Mesothelial cell of epicardium (in vitro differentiated cells): Measurements from ENCODE around the gene DMGDH. TPM values are rescaled to one million over a fixed set of nuclear protein-coding genes. Genes with fewer than 3 reads are reported as not detected.

Source experiments
- DNase-seq, 2 experiments: peaks; one replicate each; pipeline ENCODE4 v3.0.0; 2021; ENCODE audit warnings: low spot score in 2 of 2; ENCODE audit not compliant: unreplicated experiment in 2 of 2
- H3K27ac Mint-ChIP-seq: 2 replicates; pipeline ENCODE4 v1.8.0; 2021; ENCODE audit warnings: mixed read lengths
- H3K27me3 Mint-ChIP-seq: 2 replicates; pipeline ENCODE4 v1.8.0; 2021; ENCODE audit warnings: low read depth, mixed read lengths
- H3K36me3 Mint-ChIP-seq: 2 replicates; pipeline ENCODE4 v1.8.0; 2021; ENCODE audit warnings: mixed read lengths
- H3K4me1 Mint-ChIP-seq: 2 replicates; pipeline ENCODE4 v1.8.0; 2021; ENCODE audit warnings: mixed read lengths
- H3K4me3 Mint-ChIP-seq: 2 replicates; pipeline ENCODE4 v1.8.0; 2021; ENCODE audit warnings: mild to moderate bottlenecking, moderate library complexity, mixed read lengths
- H3K9me3 Mint-ChIP-seq: 2 replicates; pipeline ENCODE4 v1.8.0; 2021; ENCODE audit warnings: mixed read lengths
- CTCF ChIP-seq: fragments of 200-600 bp; sonication (generic); IDR thresholded peaks from one replicate; pipeline ENCODE4 v1.5.0; 2021; ENCODE audit warnings: antibody characterized with exemption; ENCODE audit not compliant: unreplicated experiment
- total RNA-seq: library from RNA; stranded (reverse); gene quantifications from 3 replicates; pipeline ENCODE4 v1.2.1, GENCODE V29; 2021

DMGDH gene
- total RNA-seq, 1 donor from 2014 or later: 1.2 TPM

DNA sequence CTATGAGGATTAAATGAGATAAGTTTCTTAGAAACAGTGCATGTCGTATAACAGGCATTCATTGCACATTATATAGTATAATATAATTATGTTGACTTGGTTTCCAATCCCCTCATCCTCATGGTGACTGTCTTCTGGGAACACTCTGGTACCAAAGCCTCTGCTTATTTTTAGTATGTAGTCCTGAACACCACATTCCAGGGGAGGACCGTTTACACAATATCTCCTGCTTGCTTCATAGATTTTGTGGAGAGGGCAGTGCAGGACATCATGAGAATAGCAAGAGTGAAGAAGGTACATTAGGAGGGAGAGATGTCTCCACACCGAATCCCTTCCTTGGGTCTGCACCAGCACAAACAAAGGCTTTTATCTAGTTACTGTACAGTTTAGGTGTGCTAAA, 21.6 kb upstream of the DMGDH start:
- no peaks in the 10 kb centered on the region for H3K9me3 Mint-ChIP-seq
- H3K4me3 Mint-ChIP-seq: no peak overlapping the region
- no peaks in the 10 kb centered on the region for H3K27me3 Mint-ChIP-seq
- TF ChIP-seq CTCF: no peak
- no peak for DNase-seq
- peaks cover 6% of the 10 kb centered on the region for H3K4me1 Mint-ChIP-seq
- H3K36me3 Mint-ChIP-seq: peaks cover 2% of the 10 kb centered on the region
- H3K27ac Mint-ChIP-seq: no peak overlapping the region

DNA sequence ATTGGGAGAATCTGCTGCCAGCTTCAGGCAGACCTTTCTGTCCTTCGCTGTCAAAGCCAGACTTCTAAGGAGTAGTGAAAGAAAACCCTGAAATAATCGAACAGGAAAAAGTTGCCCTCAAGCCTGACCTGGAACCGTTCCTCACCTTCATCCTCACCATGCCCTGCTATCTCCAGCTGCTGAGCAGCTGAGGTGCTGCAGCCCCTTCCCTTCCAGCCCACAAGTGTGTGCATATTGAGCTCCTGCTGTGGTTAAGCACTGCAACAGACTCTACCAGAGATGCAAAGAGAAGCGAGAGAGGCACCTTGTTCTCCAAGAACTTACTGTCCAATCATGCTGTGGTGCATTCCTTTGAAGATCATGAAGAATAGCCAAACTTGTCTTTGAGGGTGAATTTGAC, 19.0 kb upstream of the DMGDH start:
- no peak for DNase-seq
- Mint-ChIP-seq H3K36me3 (no peaks in the 10 kb centered on the region), H3K27me3 (no peaks in the 10 kb centered on the region), H3K27ac (no peak overlapping the region), H3K9me3 (no peaks in the 10 kb centered on the region), H3K4me1 (no peaks in the 10 kb centered on the region), H3K4me3 (no peak overlapping the region)
- TF ChIP-seq CTCF: no peak

DNA sequence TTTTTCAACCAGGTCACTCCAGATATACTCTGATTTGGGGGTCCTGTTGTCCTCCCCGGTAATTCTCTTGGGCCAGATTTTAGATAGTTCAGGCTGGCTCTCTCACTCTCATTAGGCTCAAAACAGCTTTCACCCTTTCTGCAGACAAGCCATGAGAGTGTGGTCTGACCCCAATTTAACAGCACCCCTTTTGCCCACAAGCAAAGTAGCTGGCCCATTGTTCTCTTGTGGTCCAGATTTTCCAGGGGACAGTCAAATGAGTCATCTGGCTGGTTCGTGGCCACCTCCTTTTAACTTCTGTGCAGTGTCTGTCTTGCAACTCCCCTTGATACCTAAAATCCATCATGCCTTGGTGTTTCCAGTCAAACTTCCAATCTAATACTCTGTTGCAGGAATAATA, 16.6 kb upstream of the DMGDH start:
- H3K27me3 Mint-ChIP-seq: no peaks in the 10 kb centered on the region
- H3K36me3 Mint-ChIP-seq: no peaks in the 10 kb centered on the region
- H3K9me3 Mint-ChIP-seq: no peaks in the 10 kb centered on the region
- TF ChIP-seq CTCF: no peak
- no peaks in the 10 kb centered on the region for H3K4me1 Mint-ChIP-seq
- H3K27ac Mint-ChIP-seq: no peak overlapping the region
- no peak for DNase-seq
- no peak overlapping the region for H3K4me3 Mint-ChIP-seq

GRCh38 chr5:79081779-79082178, 12.3 kb upstream of the DMGDH start:
- Mint-ChIP-seq H3K4me1 (no peaks in the 10 kb centered on the region), H3K27me3 (no peaks in the 10 kb centered on the region), H3K27ac (no peak overlapping the region), H3K4me3 (no peak overlapping the region), H3K9me3 (peaks cover 4% of the 10 kb centered on the region), H3K36me3 (no peaks in the 10 kb centered on the region)
- TF ChIP-seq CTCF: no peak
- DNase-seq: no peak

GRCh38 chr5:79080804-79081203, 11.3 kb upstream of the DMGDH start:
- H3K36me3 Mint-ChIP-seq: no peaks in the 10 kb centered on the region
- H3K27ac Mint-ChIP-seq: no peak overlapping the region
- H3K9me3 Mint-ChIP-seq: peaks cover 4% of the 10 kb centered on the region
- DNase-seq: no peak
- no peak overlapping the region for H3K4me3 Mint-ChIP-seq
- H3K27me3 Mint-ChIP-seq: no peaks in the 10 kb centered on the region
- no peaks in the 10 kb centered on the region for H3K4me1 Mint-ChIP-seq
- no peak for TF ChIP-seq CTCF

DNA sequence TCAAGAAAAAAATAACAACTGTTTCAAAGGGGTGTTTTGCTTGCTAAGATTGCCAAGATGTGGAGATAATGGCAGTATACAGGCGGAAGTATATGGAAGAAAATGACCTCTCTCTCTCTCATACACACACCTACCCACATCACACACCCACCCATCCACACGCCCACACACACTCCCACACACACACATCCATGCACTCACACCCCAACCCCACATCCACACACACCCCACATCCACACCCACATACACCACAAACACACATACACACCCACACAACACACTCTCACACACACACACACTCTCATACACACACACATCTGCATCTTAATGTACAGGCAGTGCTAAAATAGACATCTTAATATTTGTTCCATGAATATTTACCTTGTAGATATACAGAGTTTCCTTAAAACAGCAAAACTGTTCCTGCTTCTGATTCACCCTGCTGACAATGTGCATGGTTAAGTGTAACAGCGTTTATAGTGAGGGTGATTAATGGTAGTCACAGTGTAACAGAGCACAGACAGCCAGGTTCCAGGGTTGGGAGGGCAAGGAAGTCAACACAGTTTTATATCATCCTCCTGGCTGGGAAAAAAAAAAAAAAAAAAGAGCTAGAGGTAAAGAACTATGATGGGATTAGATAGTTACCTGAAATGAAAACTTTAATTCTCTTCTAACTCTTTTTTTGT, 8.3 kb upstream of the DMGDH start:
- no peak for TF ChIP-seq CTCF
- Mint-ChIP-seq H3K9me3 (peaks cover 18% of the 10 kb centered on the region), H3K36me3 (no peaks in the 10 kb centered on the region), H3K27me3 (no peaks in the 10 kb centered on the region), H3K4me1 (no peaks in the 10 kb centered on the region), H3K4me3 (no peak overlapping the region), H3K27ac (no peak overlapping the region)
- no peak for DNase-seq
